IMR-90 (cell line): ENCODE results near the gene RUNX2. TPM values are rescaled to one million over a fixed set of nuclear protein-coding genes. Genes with fewer than 3 reads are reported as not detected.

Source experiments
- ATAC-seq: fragments of 200-7000 bp; cut with Tn5 transposase; 2 replicates; pipeline ENCODE4 v1.9.1; 2020; ENCODE audit warnings: low read depth, mild to moderate bottlenecking, moderate library complexity
- BruUV-seq: library from RNA; stranded (reverse); fragments of 400-500 nt; replicated peaks from 2 replicates; lab custom pipeline; 2021; lab: Mats Ljungman, UMichigan
- CTCF ChIA-PET: fragments of 300-600 bp; formaldehyde crosslinking; extraction: SDS; loops from one replicate; lab custom pipeline; 2021; ENCODE audit warnings: antibody characterized with exemption; lab: Yijun Ruan, JAX
- POLR2A ChIA-PET: fragments of 300-600 bp; sonication (Branson Sonifier 250); formaldehyde crosslinking; loops from one replicate; lab custom pipeline; 2022; ENCODE audit warnings: antibody characterized with exemption; ENCODE audit not compliant: unreplicated experiment; lab: Charles Lee
- DNase-seq: peaks from one replicate; pipeline ENCODE4 v3.0.0; 2013
- H2AFZ ChIP-seq: replicated peaks from 2 replicates; pipeline ENCODE3; 2013; ENCODE audit warnings: low read length, mild to moderate bottlenecking; ENCODE audit not compliant: poor library complexity
- H2AK5ac ChIP-seq: 2 replicates; pipeline ENCODE4 v1.6.1; 2013; ENCODE audit warnings: low read depth, low read length, inconsistent platforms
- H2AK9ac ChIP-seq: replicated peaks from 2 replicates; pipeline ENCODE3; 2013; ENCODE audit warnings: mild to moderate bottlenecking, low read depth, low read length, moderate library complexity; ENCODE audit not compliant: poor library complexity
- H2BK120ac ChIP-seq: 2 replicates; pipeline ENCODE4 v1.6.1; 2013; ENCODE audit warnings: low read depth, low read length, inconsistent platforms
- H2BK15ac ChIP-seq: 3 replicates; pipeline ENCODE4 v1.6.1; 2013; ENCODE audit warnings: low read depth, low read length, inconsistent platforms
- H2BK20ac ChIP-seq: 2 replicates; pipeline ENCODE4 v1.6.1; 2013; ENCODE audit warnings: low read depth, mild to moderate bottlenecking, inconsistent platforms, low read length, moderate library complexity
- H2BK5ac ChIP-seq: 2 replicates; pipeline ENCODE4 v1.6.1; 2013; ENCODE audit warnings: mild to moderate bottlenecking, low read depth, low read length, inconsistent platforms; ENCODE audit not compliant: poor library complexity, severe bottlenecking
- H3K14ac ChIP-seq: replicated peaks from 2 replicates; pipeline ENCODE4 v1.6.1; 2013; ENCODE audit warnings: low read depth, low read length, inconsistent platforms
- H3K18ac ChIP-seq: 2 replicates; pipeline ENCODE4 v1.6.1; 2013; ENCODE audit warnings: low read depth, low read length, control low read depth
- H3K23ac ChIP-seq: 2 replicates; pipeline ENCODE4 v1.6.1; 2013; ENCODE audit warnings: low read depth, low read length, inconsistent platforms
- H3K27ac ChIP-seq: 2 replicates; pipeline ENCODE4 v1.5.1; 2013; ENCODE audit warnings: mild to moderate bottlenecking, control low read depth, low read length; ENCODE audit not compliant: insufficient read depth
- H3K27me3 ChIP-seq: 2 replicates; pipeline ENCODE4 v1.6.1; 2013; ENCODE audit warnings: low read length; ENCODE audit not compliant: control insufficient read depth, insufficient read depth
- H3K36me3 ChIP-seq: 2 replicates; pipeline ENCODE4 v1.6.1; 2013; ENCODE audit warnings: low read length, mixed read lengths; ENCODE audit not compliant: control insufficient read depth, insufficient read depth
- H3K4ac ChIP-seq: 2 replicates; pipeline ENCODE4 v1.6.1; 2013; ENCODE audit warnings: low read depth, low read length, inconsistent platforms
- H3K4me1 ChIP-seq: 2 replicates; pipeline ENCODE4 v1.6.1; 2013; ENCODE audit warnings: low read length, mixed read lengths; ENCODE audit not compliant: control insufficient read depth, insufficient read depth
- H3K4me2 ChIP-seq: 2 replicates; pipeline ENCODE4 v1.6.1; 2013; ENCODE audit warnings: low read depth, mild to moderate bottlenecking, control low read depth, low read length, moderate library complexity
- H3K4me3 ChIP-seq: 2 replicates; pipeline ENCODE4 v1.5.1; 2013; ENCODE audit warnings: low read depth, mild to moderate bottlenecking, control low read depth, low read length, moderate library complexity; ENCODE audit not compliant: insufficient read depth
- H3K56ac ChIP-seq: 2 replicates; pipeline ENCODE4 v1.6.1; 2013; ENCODE audit warnings: low read length, inconsistent platforms; ENCODE audit not compliant: insufficient read depth; ENCODE audit errors: extremely low read depth
- H3K79me1 ChIP-seq, 2 experiments: 2 replicates each; pipeline ENCODE4 v1.6.1; 2013; ENCODE audit warnings: low read length in 2 of 2, inconsistent platforms in 1 of 2, low read depth in 1 of 2
- H3K9ac ChIP-seq: 2 replicates; pipeline ENCODE4 v1.6.1; 2013; ENCODE audit warnings: low read depth, low read length, control low read depth
- H3K9me1 ChIP-seq: 2 replicates; pipeline ENCODE4 v1.6.1; 2013; ENCODE audit warnings: low read length, inconsistent platforms; ENCODE audit not compliant: insufficient read depth
- H3K9me3 ChIP-seq: 2 replicates; pipeline ENCODE4 v1.6.1; 2013; ENCODE audit warnings: low read length; ENCODE audit not compliant: control insufficient read depth, insufficient read depth
- H4K20me1 ChIP-seq: 2 replicates; pipeline ENCODE4 v1.6.1; 2013; ENCODE audit warnings: low read length, inconsistent platforms; ENCODE audit not compliant: insufficient read depth
- H4K5ac ChIP-seq: 2 replicates; pipeline ENCODE4 v1.6.1; 2013; ENCODE audit warnings: mild to moderate bottlenecking, low read depth, low read length, control low read depth
- H4K8ac ChIP-seq, 2 experiments: 2 replicates each; pipeline ENCODE4 v1.6.1; 2013; ENCODE audit warnings: low read depth in 2 of 2, low read length in 2 of 2, control low read depth in 1 of 2, inconsistent platforms in 1 of 2
- H4K91ac ChIP-seq: 2 replicates; pipeline ENCODE4 v1.6.1; 2013; ENCODE audit warnings: low read depth, low read length, inconsistent platforms; ENCODE audit not compliant: insufficient read depth
- BHLHE40 ChIP-seq: fragments of 150-350 bp; IDR thresholded peaks from 2 replicates; pipeline ENCODE4 v1.6.1; 2016; ENCODE audit warnings: mild to moderate bottlenecking, low read depth, low read length
- CEBPB ChIP-seq: IDR thresholded peaks from 2 replicates; pipeline ENCODE4 v1.6.1; 2012; ENCODE audit warnings: low read depth, low read length, improper control_type of control experiment
- CHD1 ChIP-seq: IDR thresholded peaks from 2 replicates; pipeline ENCODE4 v1.6.1; 2012; ENCODE audit warnings: low read depth, low read length, improper control_type of control experiment
- MAFK ChIP-seq: IDR thresholded peaks from 2 replicates; pipeline ENCODE4 v1.6.1; 2012; ENCODE audit warnings: low read depth, low read length, improper control_type of control experiment
- MAZ ChIP-seq: IDR thresholded peaks from 2 replicates; pipeline ENCODE4 v1.6.1; 2012; ENCODE audit warnings: low read depth, mild to moderate bottlenecking, low read length, improper control_type of control experiment, moderate library complexity, borderline replicate concordance
- POLR2A ChIP-seq: IDR thresholded peaks from 2 replicates; pipeline ENCODE4 v1.6.1; 2012; ENCODE audit warnings: mild to moderate bottlenecking, low read depth, low read length
- RCOR1 ChIP-seq: IDR thresholded peaks from 2 replicates; pipeline ENCODE4 v1.6.1; 2012; ENCODE audit warnings: mild to moderate bottlenecking, low read length, improper control_type of control experiment; ENCODE audit not compliant: insufficient replicate concordance
- SMC3 ChIP-seq: fragments of 150-350 bp; IDR thresholded peaks from 2 replicates; pipeline ENCODE4 v1.6.1; 2016; ENCODE audit warnings: low read depth, mild to moderate bottlenecking, antibody characterized with exemption, low read length, moderate library complexity
- WGBS, 2 experiments: methylation state at CpG; one replicate each; pipeline versions ENCODE4 v1.1.5 to v1.1.7; 2013; ENCODE audit warnings: missing lambda C conversion rate in 2 of 2; ENCODE audit not compliant: insufficient read length in 1 of 2; ENCODE audit errors: extremely low coverage in 2 of 2; 5-methylcytosine and 5-hydroxymethylcytosine counted together
- dilution Hi-C: fragments of 300-500 bp; cut with HindIII; formaldehyde crosslinking; loops from one replicate; pipeline ENCODE4 v1.14.3; 2018; ENCODE audit warnings: low sequenced_read_pairs; ENCODE audit not compliant: unreplicated experiment
- in situ Hi-C: fragments of 300-500 bp; cut with MboI; formaldehyde crosslinking; loops from 3 replicates; pipeline ENCODE4 v1.14.3; 2019; ENCODE audit warnings: low sequenced_read_pairs, inconsistent platforms, mixed read lengths
- intact Hi-C: fragments of 100-400 bp; cut with micrococcal nuclease; formaldehyde crosslinking; loops from 2 replicates; pipeline ENCODE4 v1.10.0; 2022
- polyA plus RNA-seq, 3 experiments: library from polyadenylated mRNA; depleted of rRNA; stranded (reverse); fragments of >200 nt; gene quantifications; 2 replicates each; pipeline ENCODE4 v1.2.3, GENCODE V29; 2012; ENCODE audit warnings: low replicate concordance in 1 of 3
- total RNA-seq: library from RNA; depleted of rRNA; stranded (reverse); fragments of >200 nt; gene quantifications from 2 replicates; pipeline ENCODE4 v1.2.3, GENCODE V29; 2012
- TF ChIP-seq, protein P1 (sequence below): fragments of 150-350 bp; IDR thresholded peaks from 2 replicates; pipeline ENCODE4 v1.6.1; 2016; ENCODE audit warnings: low read depth, mild to moderate bottlenecking, low read length, moderate library complexity, borderline replicate concordance
- TF ChIP-seq, protein P2 (sequence below): conservative IDR thresholded peaks from 2 replicates; pipeline ENCODE4 v1.5.1; 2012; ENCODE audit warnings: mild to moderate bottlenecking, low read depth, low read length, improper control_type of control experiment

Gene RUNX2
- total and polyA plus RNA-seq, 2 of the 4 experiments (the other 2 are of a cell fraction) = 2.3 to 4.7 TPM

GRCh38 chr6:45635284-45635867, 307.2 kb downstream of the RUNX2 start:
- H3K4me2 ChIP-seq = no peak overlapping the region
- peaks cover 8% of the 10 kb centered on the region for H3K4me1 ChIP-seq
- H2BK5ac ChIP-seq = no peak overlapping the region
- H3K14ac ChIP-seq = no peak overlapping the region
- H2BK120ac ChIP-seq = no peak overlapping the region
- no CpG with 5 or more reads among the region's 8 CpGs for WGBS, 2 experiments
- peaks cover 18% of the 10 kb centered on the region for H3K9me1 ChIP-seq
- ChIA-PET CTCF (no interaction called here), POLR2A (no interaction called here)
- no peak for TF ChIP-seq MAZ
- TF ChIP-seq, protein P1, sequence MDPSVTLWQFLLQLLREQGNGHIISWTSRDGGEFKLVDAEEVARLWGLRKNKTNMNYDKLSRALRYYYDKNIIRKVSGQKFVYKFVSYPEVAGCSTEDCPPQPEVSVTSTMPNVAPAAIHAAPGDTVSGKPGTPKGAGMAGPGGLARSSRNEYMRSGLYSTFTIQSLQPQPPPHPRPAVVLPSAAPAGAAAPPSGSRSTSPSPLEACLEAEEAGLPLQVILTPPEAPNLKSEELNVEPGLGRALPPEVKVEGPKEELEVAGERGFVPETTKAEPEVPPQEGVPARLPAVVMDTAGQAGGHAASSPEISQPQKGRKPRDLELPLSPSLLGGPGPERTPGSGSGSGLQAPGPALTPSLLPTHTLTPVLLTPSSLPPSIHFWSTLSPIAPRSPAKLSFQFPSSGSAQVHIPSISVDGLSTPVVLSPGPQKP = no peak
- no peak for TF ChIP-seq CHD1
- TF ChIP-seq POLR2A = no peak
- TF ChIP-seq SMC3 = no peak
- TF ChIP-seq CEBPB = no peak
- TF ChIP-seq BHLHE40 = no peak
- TF ChIP-seq MAFK = no peak
- no peak for TF ChIP-seq RCOR1
- TF ChIP-seq, protein P2, sequence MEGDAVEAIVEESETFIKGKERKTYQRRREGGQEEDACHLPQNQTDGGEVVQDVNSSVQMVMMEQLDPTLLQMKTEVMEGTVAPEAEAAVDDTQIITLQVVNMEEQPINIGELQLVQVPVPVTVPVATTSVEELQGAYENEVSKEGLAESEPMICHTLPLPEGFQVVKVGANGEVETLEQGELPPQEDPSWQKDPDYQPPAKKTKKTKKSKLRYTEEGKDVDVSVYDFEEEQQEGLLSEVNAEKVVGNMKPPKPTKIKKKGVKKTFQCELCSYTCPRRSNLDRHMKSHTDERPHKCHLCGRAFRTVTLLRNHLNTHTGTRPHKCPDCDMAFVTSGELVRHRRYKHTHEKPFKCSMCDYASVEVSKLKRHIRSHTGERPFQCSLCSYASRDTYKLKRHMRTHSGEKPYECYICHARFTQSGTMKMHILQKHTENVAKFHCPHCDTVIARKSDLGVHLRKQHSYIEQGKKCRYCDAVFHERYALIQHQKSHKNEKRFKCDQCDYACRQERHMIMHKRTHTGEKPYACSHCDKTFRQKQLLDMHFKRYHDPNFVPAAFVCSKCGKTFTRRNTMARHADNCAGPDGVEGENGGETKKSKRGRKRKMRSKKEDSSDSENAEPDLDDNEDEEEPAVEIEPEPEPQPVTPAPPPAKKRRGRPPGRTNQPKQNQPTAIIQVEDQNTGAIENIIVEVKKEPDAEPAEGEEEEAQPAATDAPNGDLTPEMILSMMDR = no peak
- in situ Hi-C loops = no loop called here
- no peak overlapping the region for H2BK15ac ChIP-seq
- no peak overlapping the region for H3K23ac ChIP-seq
- no peak overlapping the region for H2AK5ac ChIP-seq
- H4K91ac ChIP-seq = no peak overlapping the region
- no peak overlapping the region for H3K18ac ChIP-seq
- H3K56ac ChIP-seq = no peak overlapping the region
- H2AK9ac ChIP-seq = peak overlapping the region; percentile 35
- no peak overlapping the region for H2BK20ac ChIP-seq
- dilution Hi-C loops = no loop called here
- H3K27ac ChIP-seq = no peak overlapping the region
- BruUV-seq = no TSS peak
- H3K4me3 ChIP-seq = no peak overlapping the region
- peaks cover 2% of the 10 kb centered on the region; the same call in 1 of the 2 replicates for H3K9me3 ChIP-seq
- no peak overlapping the region for H4K8ac ChIP-seq
- intact Hi-C loops = no loop called here
- H3K4ac ChIP-seq = peak overlapping the region; percentile 8; the same call in 1 of the 2 replicates
- no peaks in the 10 kb centered on the region for H3K36me3 ChIP-seq
- no peaks in the 10 kb centered on the region for H3K79me1 ChIP-seq
- no peak overlapping the region for H3K9ac ChIP-seq
- H3K27me3 ChIP-seq = no peaks in the 10 kb centered on the region
- H4K20me1 ChIP-seq = no peaks in the 10 kb centered on the region
- no peak overlapping the region for H4K5ac ChIP-seq
- no peak overlapping the region for H2AFZ ChIP-seq
- no peak for DNase-seq
- no peak for ATAC-seq
